NCI-H1092 (cell line): Measurements from ENCODE around the gene TMPRSS2.
"Not testable (repeated sequence)": the region's sequence is repeated elsewhere in the genome, so short reads cannot be mapped to it uniquely, and the experiment has no call there.

Experiments used
- DNase-seq: peaks from one replicate; lab custom pipeline; 2025; lab: John Stamatoyannopoulos, UW

Gene TMPRSS2

GRCh38 chr21:41425954-41426675 lies 81.8 kb downstream of the TMPRSS2 start, which contains the start of gene MX1:
MX1 (plus strand) TSS chr21:41426239; CDS start chr21:41432071, 5,832 bp downstream.
- peak; percentile 23 for DNase-seq

- DNase-seq, result no peak
Measured at GRCh38 chr21:41425588-41425953, 82.4 kb downstream of the TMPRSS2 start.

- not testable (repeated sequence) for DNase-seq
Measured at GRCh38 chr21:41423305-41423636, 84.7 kb downstream of the TMPRSS2 start.

GRCh38 chr21:41422546-41423304 lies 85.2 kb downstream of the TMPRSS2 start:
- no peak for DNase-seq

- not testable (repeated sequence) for DNase-seq
Measured at GRCh38 chr21:41420998-41421397, 87.0 kb downstream of the TMPRSS2 start.

GRCh38 chr21:41419921-41420862 lies 87.8 kb downstream of the TMPRSS2 start:
- DNase-seq, result peak; percentile 57

GRCh38 chr21:41418956-41419680 lies 88.8 kb downstream of the TMPRSS2 start:
- DNase-seq, result no peak

GRCh38 chr21:41418393-41418792 lies 89.6 kb downstream of the TMPRSS2 start:
- no peak for DNase-seq

- not testable (repeated sequence) for DNase-seq
Measured at GRCh38 chr21:41417505-41417904, 90.5 kb downstream of the TMPRSS2 start.
